Muscle of leg (tissue), 11 donors: ENCODE results near the gene HTR2B. TPM values are rescaled to one million over a fixed set of nuclear protein-coding genes. Genes with fewer than 3 reads are reported as not detected.

ENCODE experiments used
- DNase-seq: peaks from one replicate; pipeline ENCODE4 v3.0.0; 2013
- H3K27ac ChIP-seq: one replicate; pipeline ENCODE4 v1.5.1; 2013; ENCODE audit warnings: mild to moderate bottlenecking, low read length, control low read depth
- H3K27me3 ChIP-seq: one replicate; pipeline ENCODE4 v1.6.1; 2013; ENCODE audit warnings: low read length; ENCODE audit not compliant: control insufficient read depth, insufficient read depth
- H3K36me3 ChIP-seq: one replicate; pipeline ENCODE4 v1.6.1; 2013; ENCODE audit warnings: low read length; ENCODE audit not compliant: control insufficient read depth, insufficient read depth
- H3K4me1 ChIP-seq: one replicate; pipeline ENCODE4 v1.6.1; 2013; ENCODE audit warnings: low read length; ENCODE audit not compliant: control insufficient read depth, insufficient read depth
- H3K4me3 ChIP-seq: one replicate; pipeline ENCODE4 v1.5.1; 2013; ENCODE audit warnings: low read length, control low read depth
- H3K9me3 ChIP-seq: replicated peaks from 2 replicates; pipeline ENCODE4 v1.6.1; 2013; ENCODE audit warnings: low read depth, low read length; ENCODE audit not compliant: control insufficient read depth
- whole genome bisulfite sequencing: methylation state at CpG from one replicate; pipeline ENCODE4 v1.1.5; 2013; ENCODE audit warnings: missing lambda C conversion rate; ENCODE audit not compliant: insufficient coverage; 5-methylcytosine and 5-hydroxymethylcytosine counted together
- polyA plus RNA-seq, 8 donors: library from polyadenylated mRNA; unstranded; fragments of 120-200 nt; gene quantifications; one replicate each; pipeline versions ENCODE4 v1.2.1 to v1.2.3, GENCODE V29; 2013; ENCODE audit warnings: inconsistent platforms in 1 of 8, low replicate concordance in 1 of 8; ENCODE audit not compliant: insufficient read length in 8 of 8, insufficient read depth in 1 of 8
- total RNA-seq: library from RNA; stranded (reverse); fragments of 120-200 nt; gene quantifications from one replicate; pipeline ENCODE4 v1.2.4, GENCODE V29; 2013

HTR2B gene
- total and polyA plus RNA-seq, 9 donors = 0.06 to 0.32 (median 0.22) TPM; not detected in 1

DNA sequence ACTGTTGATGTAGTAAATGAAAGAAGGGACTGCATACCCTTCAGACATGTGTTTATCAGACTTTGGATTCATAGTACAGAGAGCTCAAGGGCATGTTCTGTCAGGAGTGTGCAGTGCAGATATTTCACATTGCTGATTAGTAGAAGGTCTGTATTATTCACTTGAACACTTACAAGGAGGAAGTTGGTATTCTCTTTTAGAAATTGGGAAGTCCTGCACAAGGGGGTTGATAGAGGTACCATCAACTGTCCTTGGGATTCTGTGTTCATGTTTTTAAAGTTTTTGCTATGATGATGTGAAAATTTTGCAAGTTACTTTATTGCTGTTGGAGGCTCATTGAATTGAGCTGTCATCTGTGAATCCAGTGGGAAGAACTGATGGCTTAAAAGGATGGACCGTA lies 61.5 kb downstream of the HTR2B start:
- H3K4me3 ChIP-seq = no peak overlapping the region
- no peaks in the 10 kb centered on the region for H3K9me3 ChIP-seq
- no peak for DNase-seq
- peaks cover 41% of the 10 kb centered on the region for H3K36me3 ChIP-seq
- H3K4me1 ChIP-seq = peaks cover 3% of the 10 kb centered on the region
- WGBS = no CpG with 5 or more reads among the region's 1 CpG
- H3K27ac ChIP-seq = no peak overlapping the region
- H3K27me3 ChIP-seq = no peaks in the 10 kb centered on the region

DNA sequence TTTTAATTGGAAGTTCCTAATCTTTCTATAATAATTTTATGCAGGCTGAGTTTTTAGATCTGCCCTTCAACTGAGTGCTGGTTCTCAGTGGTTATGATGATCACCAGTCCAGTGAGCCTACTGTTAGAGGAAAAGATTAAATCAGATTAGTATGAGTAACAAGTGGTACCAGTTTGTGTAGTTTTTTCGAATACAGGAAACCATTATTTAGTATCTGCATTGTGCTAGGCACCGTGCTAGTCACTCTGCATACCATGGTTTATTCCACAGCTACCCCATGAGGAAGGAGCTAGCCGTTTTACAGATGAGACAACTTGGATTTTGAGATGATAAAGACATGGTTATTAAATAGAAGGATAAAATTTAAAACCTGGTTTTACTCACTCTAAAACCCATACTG lies 62.1 kb downstream of the HTR2B start:
- Histone ChIP-seq H3K9me3 (no peaks in the 10 kb centered on the region), H3K4me1 (peaks cover 8% of the 10 kb centered on the region), H3K27ac (no peak overlapping the region), H3K27me3 (no peaks in the 10 kb centered on the region), H3K36me3 (peaks cover 35% of the 10 kb centered on the region), H3K4me3 (no peak overlapping the region)
- no CpG with 5 or more reads among the region's 3 CpGs for WGBS
- no peak for DNase-seq

DNA sequence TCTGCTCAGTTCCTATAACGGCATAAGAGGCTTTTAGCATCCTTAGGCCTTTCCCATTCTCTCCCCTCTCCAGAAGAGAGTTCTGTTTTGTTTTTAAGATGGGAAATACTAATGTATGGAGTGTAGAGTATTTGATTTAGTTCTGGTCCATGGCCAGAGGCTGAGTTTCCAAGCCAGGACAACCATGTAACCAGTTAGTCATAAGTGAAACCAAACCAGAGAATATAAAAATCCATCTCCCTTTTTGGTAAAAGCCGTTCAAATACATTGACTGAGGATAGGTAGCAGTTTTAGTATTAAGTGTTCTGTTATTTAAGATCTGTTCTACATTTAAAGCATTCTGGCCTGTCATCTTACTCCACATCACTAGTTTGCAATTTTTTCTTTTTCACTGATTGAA lies 65.1 kb downstream of the HTR2B start:
- H3K27ac ChIP-seq = no peak overlapping the region
- DNase-seq = no peak
- no peak overlapping the region for H3K4me3 ChIP-seq

DNA sequence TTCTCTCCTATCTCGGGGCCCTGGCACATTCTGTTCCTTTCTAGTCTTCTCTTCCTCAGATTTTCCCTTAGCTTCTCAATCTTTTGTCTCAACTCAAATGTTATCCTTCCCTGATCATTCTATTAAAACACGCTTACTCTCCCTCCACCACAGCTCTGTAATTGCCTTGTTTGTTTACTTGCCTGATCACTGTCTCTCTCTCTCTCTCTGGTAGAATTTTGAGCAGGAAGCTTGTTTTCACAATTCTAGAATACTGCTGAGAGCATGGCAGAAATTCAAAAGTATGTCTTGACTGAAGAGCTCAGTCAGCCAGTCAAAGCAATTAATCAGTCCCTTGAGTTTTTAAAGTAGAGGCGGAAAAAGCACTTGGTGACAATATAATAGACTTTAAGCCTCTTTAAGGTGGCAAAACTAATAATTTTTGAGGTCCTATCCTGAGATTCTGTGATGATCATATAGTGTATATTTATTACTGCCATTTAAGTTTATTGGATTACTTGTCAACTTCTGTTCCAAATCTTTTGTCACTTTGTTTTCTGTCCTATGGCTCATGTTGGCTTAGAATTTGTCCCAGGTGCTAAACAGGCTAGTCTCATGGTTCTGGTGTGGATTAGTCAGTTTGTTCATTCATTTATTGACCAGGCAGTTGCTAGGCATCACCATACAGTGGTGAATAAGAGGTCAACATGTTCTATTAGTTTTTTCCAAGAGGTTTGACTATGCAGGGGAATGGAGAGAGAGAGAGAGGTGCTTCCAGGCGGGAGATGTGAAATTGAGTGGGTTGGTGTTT lies 65.9 kb downstream of the HTR2B start:
- no peak overlapping the region for H3K27ac ChIP-seq
- H3K4me1 ChIP-seq = peaks cover 15% of the 10 kb centered on the region
- no peak overlapping the region for H3K4me3 ChIP-seq
- no peaks in the 10 kb centered on the region for H3K27me3 ChIP-seq
- H3K36me3 ChIP-seq = peaks cover 17% of the 10 kb centered on the region
- no peaks in the 10 kb centered on the region for H3K9me3 ChIP-seq
- DNase-seq = no peak
- 92% methylated on average over 2 of the region's 4 CpGs for WGBS

More for the DNA sequence above, 65.1 kb downstream of the HTR2B start:
- WGBS = no CpG with 5 or more reads among the region's 2 CpGs
- Histone ChIP-seq H3K27me3 (no peaks in the 10 kb centered on the region), H3K9me3 (no peaks in the 10 kb centered on the region), H3K4me1 (peaks cover 12% of the 10 kb centered on the region), H3K36me3 (peaks cover 20% of the 10 kb centered on the region)

Other genes starting within 250 kb of the HTR2B start
- not detected for gene GPR55, start 199.8 kb downstream of the HTR2B start, total RNA-seq
- under 1 TPM in 2 of 8 donors, not detected in 6; 0.04 to 0.08 TPM for gene GPR55, start 199.8 kb downstream of the HTR2B start, polyA plus RNA-seq
- gene SPATA3, start 128.9 kb downstream of the HTR2B start, total RNA-seq = not detected
- not detected for gene SPATA3, start 128.9 kb downstream of the HTR2B start, polyA plus RNA-seq
- gene C2orf72, start 87.5 kb downstream of the HTR2B start, total RNA-seq = 0.62 TPM
- gene C2orf72, start 87.5 kb downstream of the HTR2B start, polyA plus RNA-seq = 1 to 10 TPM in 2 of 8 donors, under 1 TPM in 6; 0.44 to 2.1 (median 0.65) TPM
- 83.4 TPM for gene PSMD1, start 68.2 kb downstream of the HTR2B start, total RNA-seq
- gene PSMD1, start 68.2 kb downstream of the HTR2B start, polyA plus RNA-seq = 10 to 100 TPM; 69.1 to 82.8 (median 76.4) TPM
- gene ARMC9, start 73.6 kb upstream of the HTR2B start, total RNA-seq = 6.6 TPM
- gene ARMC9, start 73.6 kb upstream of the HTR2B start, polyA plus RNA-seq = 1 to 10 TPM; 3.6 to 9.4 (median 5.3) TPM